Neuronal stem cell (in vitro differentiated cells): ENCODE results near the gene USP20.

Experiments
- DNase-seq: peaks from one replicate; pipeline ENCODE4 v3.0.0-alpha.2; 2013; ENCODE audit warnings: low spot score
- H2AFZ ChIP-seq: one replicate; pipeline ENCODE4 v1.6.1; 2013; ENCODE audit warnings: mild to moderate bottlenecking, low read length, inconsistent platforms
- H2AK5ac ChIP-seq: 2 replicates; pipeline ENCODE4 v1.6.1; 2013; ENCODE audit warnings: low read depth, mild to moderate bottlenecking, inconsistent platforms, low read length, moderate library complexity, mixed read lengths
- H2BK120ac ChIP-seq: 2 replicates; pipeline ENCODE4 v1.6.1; 2013; ENCODE audit warnings: low read depth, mild to moderate bottlenecking, inconsistent platforms, low read length, moderate library complexity, mixed read lengths
- H2BK12ac ChIP-seq: one replicate; pipeline ENCODE4 v1.6.1; 2013; ENCODE audit warnings: low read length, inconsistent platforms
- H2BK15ac ChIP-seq: 2 replicates; pipeline ENCODE4 v1.6.1; 2013; ENCODE audit warnings: mild to moderate bottlenecking, low read length, inconsistent platforms, mixed read lengths
- H2BK5ac ChIP-seq: one replicate; pipeline ENCODE4 v1.6.1; 2013; ENCODE audit warnings: inconsistent platforms, mild to moderate bottlenecking, low read length, moderate library complexity
- H3K14ac ChIP-seq: one replicate; pipeline ENCODE4 v1.6.1; 2013; ENCODE audit warnings: low read length, inconsistent platforms
- H3K18ac ChIP-seq: 2 replicates; pipeline ENCODE4 v1.6.1; 2013; ENCODE audit warnings: low read length, inconsistent platforms
- H3K23ac ChIP-seq: 2 replicates; pipeline ENCODE4 v1.6.1; 2013; ENCODE audit warnings: low read depth, mild to moderate bottlenecking, mixed read lengths, low read length, inconsistent platforms; ENCODE audit not compliant: poor library complexity
- H3K27ac ChIP-seq: replicated peaks from 3 replicates; pipeline ENCODE4 v1.5.1; 2013; ENCODE audit warnings: low read length, inconsistent platforms
- H3K27me3 ChIP-seq, 3 experiments: 2 replicates each; pipeline ENCODE4 v1.6.1; 2013; ENCODE audit warnings: low read length in 3 of 3, mild to moderate bottlenecking in 2 of 3, inconsistent platforms in 1 of 3, low read depth in 1 of 3, mixed read lengths in 1 of 3, moderate library complexity in 1 of 3; ENCODE audit not compliant: control insufficient read depth in 3 of 3, insufficient read depth in 3 of 3
- H3K36me3 ChIP-seq, 2 donors: replicated peaks in 1 of 2; 2 replicates each; pipeline ENCODE4 v1.6.1; 2013; ENCODE audit warnings: low read length in 2 of 2; ENCODE audit not compliant: control insufficient read depth in 2 of 2, insufficient read depth in 2 of 2
- H3K4ac ChIP-seq: 2 replicates; pipeline ENCODE4 v1.6.1; 2013; ENCODE audit warnings: inconsistent platforms, mild to moderate bottlenecking, low read length, moderate library complexity
- H3K4me1 ChIP-seq, 2 donors: 1 replicate in 1 of 2; 2 replicates in 1 of 2; pipeline ENCODE4 v1.6.1; 2013; ENCODE audit warnings: low read length in 2 of 2, low read depth in 1 of 2; ENCODE audit not compliant: control insufficient read depth in 2 of 2, insufficient read depth in 1 of 2
- H3K4me2 ChIP-seq: one replicate; pipeline ENCODE4 v1.6.1; 2013; ENCODE audit warnings: mild to moderate bottlenecking, low read length, inconsistent platforms; ENCODE audit not compliant: insufficient read depth, poor library complexity, severe bottlenecking
- H3K4me3 ChIP-seq, 2 donors: 2 replicates each; pipeline ENCODE4 v1.5.1; 2013; ENCODE audit warnings: low read length in 2 of 2, mild to moderate bottlenecking in 2 of 2, inconsistent platforms in 1 of 2, moderate library complexity in 1 of 2
- H3K79me1 ChIP-seq: one replicate; pipeline ENCODE4 v1.6.1; 2013; ENCODE audit warnings: low read depth, mild to moderate bottlenecking, inconsistent platforms, low read length, moderate library complexity
- H3K9ac ChIP-seq: one replicate; pipeline ENCODE4 v1.6.1; 2013; ENCODE audit warnings: mild to moderate bottlenecking, low read depth, low read length, inconsistent platforms; ENCODE audit not compliant: poor library complexity
- H3K9me3 ChIP-seq, 2 donors: replicated peaks in 1 of 2; 2 replicates each; pipeline versions ENCODE3 to v1.6.1; 2013; ENCODE audit warnings: low read length in 2 of 2, mild to moderate bottlenecking in 2 of 2, inconsistent platforms in 1 of 2, low read depth in 1 of 2, mixed read lengths in 1 of 2, moderate library complexity in 1 of 2; ENCODE audit not compliant: control insufficient read depth in 2 of 2, insufficient read depth in 1 of 2
- H4K8ac ChIP-seq: one replicate; pipeline ENCODE4 v1.6.1; 2013; ENCODE audit warnings: low read depth, mild to moderate bottlenecking, inconsistent platforms, low read length, moderate library complexity
- H4K91ac ChIP-seq: one replicate; pipeline ENCODE4 v1.6.1; 2013; ENCODE audit warnings: low read length, low read depth, mild to moderate bottlenecking, inconsistent platforms; ENCODE audit not compliant: poor library complexity
- WGBS, 2 donors: extraction: QIAGEN DNeasy Blood & Tissue Kit; methylation state at CpG; one replicate each; pipeline ENCODE4 v1.1.7; 2013; ENCODE audit warnings: missing lambda C conversion rate in 2 of 2, mixed read lengths in 1 of 2; ENCODE audit not compliant: insufficient read length in 2 of 2, insufficient replicate concordance in 1 of 2; ENCODE audit errors: extremely low coverage in 2 of 2; 5-methylcytosine and 5-hydroxymethylcytosine counted together

The USP20 gene

DNA sequence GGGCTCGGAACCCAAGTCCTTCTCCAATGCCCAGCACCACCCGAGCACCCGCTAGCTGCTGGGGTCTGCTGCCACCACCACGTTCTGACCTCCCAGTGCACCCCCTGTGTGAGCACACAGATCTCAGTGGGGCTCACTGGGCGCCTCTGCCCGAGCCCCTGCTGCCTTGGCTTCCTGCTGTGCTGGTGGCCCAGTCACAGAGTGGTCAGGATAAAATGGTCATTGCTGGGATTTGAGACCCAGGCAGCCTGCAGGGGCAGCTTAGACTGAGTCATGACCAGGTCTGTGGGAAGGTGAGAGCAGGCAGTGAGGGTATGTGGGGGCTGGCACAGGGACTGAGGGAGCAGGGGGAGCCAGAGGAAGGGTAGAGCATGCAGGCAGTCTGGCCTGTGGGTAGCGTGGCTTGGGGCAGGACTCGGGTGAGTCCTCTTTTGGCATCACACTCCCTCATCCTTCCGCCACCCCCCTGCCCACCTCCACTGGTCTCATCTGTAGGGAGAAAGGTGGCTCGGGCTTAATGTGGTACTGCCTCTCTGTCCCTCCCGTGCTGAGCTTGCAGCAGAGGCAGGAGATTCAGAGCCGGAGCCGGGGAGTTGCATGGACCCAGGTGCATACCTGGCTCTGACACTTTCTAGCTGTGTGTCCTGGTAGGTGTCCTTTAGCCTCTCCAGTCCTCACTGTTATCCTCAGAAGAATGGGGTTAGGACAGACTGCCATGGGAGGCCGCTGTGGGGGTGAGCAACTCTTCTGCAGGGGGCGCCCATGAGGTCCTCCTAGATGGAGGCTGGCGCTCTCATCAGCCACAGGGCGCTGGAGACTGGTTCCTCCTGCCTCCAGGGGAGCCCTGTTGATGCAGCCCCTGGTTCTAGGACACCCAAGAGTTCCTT is 32.1 kb downstream of the USP20 start:
- no peak overlapping the region for H2BK120ac ChIP-seq
- peak overlapping the region; percentile 71 for H3K14ac ChIP-seq
- H3K27ac ChIP-seq, result no peak overlapping the region
- no peak overlapping the region for H2AK5ac ChIP-seq
- H3K27me3 ChIP-seq, result peaks cover 0 to 2% (median 0%) of the 10 kb centered on the region in 3 experiments
- H3K79me1 ChIP-seq, result peaks cover 1% of the 10 kb centered on the region
- H2AFZ ChIP-seq, result no peak overlapping the region
- peaks cover 0 to 3% of the 10 kb centered on the region in 2 donors for H3K9me3 ChIP-seq
- no CpG with 5 or more reads among the region's 17 CpGs for WGBS, 2 donors
- H3K4me1 ChIP-seq, result peaks cover 0 to 2% of the 10 kb centered on the region in 2 donors
- no peak overlapping the region for H3K9ac ChIP-seq
- no peak overlapping the region for H3K4ac ChIP-seq
- no peak overlapping the region for H2BK12ac ChIP-seq
- peaks cover 9 to 38% of the 10 kb centered on the region in 2 donors for H3K36me3 ChIP-seq
- H3K4me2 ChIP-seq, result no peak overlapping the region
- H4K91ac ChIP-seq, result no peak overlapping the region
- H2BK15ac ChIP-seq, result no peak overlapping the region
- no peak overlapping the region for H4K8ac ChIP-seq
- DNase-seq, result no peak
- H3K4me3 ChIP-seq, result no peak overlapping the region
- H3K23ac ChIP-seq, result peak overlapping the region; percentile 43
- no peak overlapping the region for H3K18ac ChIP-seq
- H2BK5ac ChIP-seq, result peak overlapping the region; percentile 35

DNA sequence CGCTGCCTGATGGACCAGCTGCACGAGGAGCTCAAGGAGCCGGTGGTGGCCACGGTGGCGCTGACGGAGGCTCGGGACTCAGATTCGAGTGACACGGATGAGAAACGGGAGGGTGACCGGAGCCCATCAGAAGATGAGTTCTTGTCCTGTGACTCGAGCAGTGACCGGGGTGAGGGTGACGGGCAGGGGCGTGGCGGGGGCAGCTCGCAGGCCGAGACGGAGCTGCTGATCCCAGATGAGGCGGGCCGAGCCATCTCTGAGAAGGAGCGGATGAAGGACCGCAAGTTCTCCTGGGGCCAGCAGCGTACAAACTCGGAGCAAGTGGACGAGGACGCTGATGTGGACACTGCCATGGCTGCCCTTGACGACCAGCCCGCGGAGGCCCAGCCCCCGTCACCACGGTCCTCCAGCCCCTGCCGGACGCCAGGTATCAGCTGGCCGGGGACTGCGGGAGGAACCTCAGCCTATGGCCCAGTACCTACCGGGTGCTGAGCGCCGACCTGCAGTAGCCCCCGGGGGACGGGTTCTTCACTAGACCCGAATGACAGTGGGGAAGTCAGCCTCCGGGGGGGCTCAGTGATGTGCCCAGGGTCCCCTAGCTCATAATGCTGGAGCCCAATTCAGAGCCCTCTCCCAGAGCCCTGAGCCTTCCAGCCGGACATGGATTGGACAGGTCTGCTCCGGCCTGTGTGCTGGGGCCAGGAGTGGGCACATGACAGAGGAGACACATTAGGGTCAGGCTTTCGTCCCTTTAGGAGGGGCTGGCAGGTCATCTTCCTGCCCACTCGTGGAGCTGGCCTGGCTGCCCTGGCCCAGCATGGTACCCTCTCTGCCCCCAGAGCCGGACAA is 33.0 kb downstream of the USP20 start:
- no peak overlapping the region for H3K4me3 ChIP-seq
- H3K4me1 ChIP-seq, result peaks cover 0 to 2% of the 10 kb centered on the region in 2 donors
- peak overlapping the region; percentile 35 for H2BK5ac ChIP-seq
- H3K18ac ChIP-seq, result no peak overlapping the region
- H2BK15ac ChIP-seq, result no peak overlapping the region
- H2BK120ac ChIP-seq, result no peak overlapping the region
- H3K14ac ChIP-seq, result no peak overlapping the region
- H4K8ac ChIP-seq, result no peak overlapping the region
- H3K27ac ChIP-seq, result no peak overlapping the region
- WGBS, 2 donors, result no CpG with 5 or more reads among the region's 48 CpGs
- H3K27me3 ChIP-seq, result peaks cover 0 to 2% (median 0%) of the 10 kb centered on the region in 3 experiments
- peaks cover 8 to 33% of the 10 kb centered on the region in 2 donors for H3K36me3 ChIP-seq
- peak overlapping the region; percentile 92 for H3K23ac ChIP-seq
- no peak overlapping the region for H2AK5ac ChIP-seq
- no peak for DNase-seq
- H2BK12ac ChIP-seq, result no peak overlapping the region
- H3K4me2 ChIP-seq, result no peak overlapping the region
- peaks cover 0 to 3% of the 10 kb centered on the region in 2 donors for H3K9me3 ChIP-seq
- H3K79me1 ChIP-seq, result peaks cover 1% of the 10 kb centered on the region
- H3K4ac ChIP-seq, result no peak overlapping the region
- peak overlapping the region; percentile 21 for H3K9ac ChIP-seq
- no peak overlapping the region for H2AFZ ChIP-seq
- H4K91ac ChIP-seq, result no peak overlapping the region

DNA sequence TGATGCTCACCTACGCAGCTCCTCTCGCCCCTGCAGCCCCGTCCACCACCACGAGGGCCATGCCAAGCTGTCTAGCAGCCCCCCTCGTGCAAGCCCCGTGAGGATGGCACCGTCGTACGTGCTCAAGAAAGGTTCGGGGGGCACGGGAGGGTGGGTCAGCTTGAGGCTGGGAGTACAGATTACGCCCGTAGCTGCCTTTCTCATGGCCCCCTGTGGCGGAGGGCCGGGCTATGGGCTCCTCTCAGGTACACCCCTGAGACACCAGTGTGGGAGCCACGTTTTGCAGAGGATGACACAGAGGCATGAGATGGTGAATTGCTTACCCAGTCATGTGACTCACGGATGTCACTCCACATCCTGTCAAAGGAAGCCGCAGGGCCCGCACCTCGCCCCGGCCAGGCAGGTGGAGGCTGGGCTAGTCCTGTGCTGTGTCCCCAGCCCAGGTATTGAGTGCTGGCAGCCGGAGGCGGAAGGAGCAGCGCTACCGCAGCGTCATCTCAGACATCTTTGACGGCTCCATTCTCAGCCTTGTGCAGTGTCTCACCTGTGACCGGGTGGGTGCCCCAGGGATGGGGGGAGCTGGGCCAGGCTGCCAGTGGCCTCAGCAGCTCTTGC is 33.7 kb downstream of the USP20 start:
- Histone ChIP-seq H3K14ac (no peak overlapping the region), H3K27me3 (no peaks in the 10 kb centered on the region), H3K36me3 (peaks cover 7 to 32% of the 10 kb centered on the region in 2 donors), H2BK5ac (no peak overlapping the region), H2AK5ac (peak overlapping the region; percentile 26), H2BK120ac (no peak overlapping the region), H3K23ac (peak overlapping the region; percentile 92), H2BK12ac (no peak overlapping the region), H2AFZ (no peak overlapping the region), H4K91ac (no peak overlapping the region), H3K79me1 (peaks cover 1% of the 10 kb centered on the region), H3K4me1 (peaks cover 0 to 2% of the 10 kb centered on the region in 2 donors), H3K9me3 (peaks cover 0 to 3% of the 10 kb centered on the region in 2 donors), H3K4me3 (no peak overlapping the region), H3K18ac (peak overlapping the region; percentile 19), H3K27ac (no peak overlapping the region), H3K4ac (no peak overlapping the region), H4K8ac (no peak overlapping the region), H3K4me2 (no peak overlapping the region), H2BK15ac (no peak overlapping the region), H3K9ac (no peak overlapping the region)
- no CpG with 5 or more reads among the region's 28 CpGs for WGBS, 2 donors
- DNase-seq, result no peak
